Liver (tissue), 9 donors: ENCODE data around the gene HSFX3. TPM values are rescaled to one million over a fixed set of nuclear protein-coding genes. Genes with fewer than 3 reads are reported as not detected.

Experiments
- DNase-seq: peaks from one replicate; pipeline ENCODE4 v3.0.0-alpha.2; 2017; ENCODE audit warnings: low spot score
- H3K27ac ChIP-seq, 2 donors: one replicate each; pipeline ENCODE4 v1.7.0; 2013; ENCODE audit warnings: inconsistent platforms in 2 of 2, low read length in 2 of 2, control low read depth in 1 of 2, low read depth in 1 of 2, mild to moderate bottlenecking in 1 of 2
- H3K27me3 ChIP-seq, 4 donors: one replicate each; pipeline versions ENCODE4 v1.6.1 to v1.7.0; 2013; ENCODE audit warnings: low read length in 3 of 4, inconsistent platforms in 1 of 4, mild to moderate bottlenecking in 1 of 4, moderate library complexity in 1 of 4; ENCODE audit not compliant: control insufficient read depth in 4 of 4, insufficient read depth in 4 of 4
- H3K36me3 ChIP-seq, 4 donors: one replicate each; pipeline versions ENCODE4 v1.6.1 to v1.7.0; 2013; ENCODE audit warnings: low read length in 3 of 4, mild to moderate bottlenecking in 3 of 4, low read depth in 1 of 4, moderate library complexity in 1 of 4; ENCODE audit not compliant: control insufficient read depth in 4 of 4, insufficient read depth in 3 of 4
- H3K4me1 ChIP-seq, 4 donors: one replicate each; pipeline versions ENCODE4 v1.6.1 to v1.7.0; 2013; ENCODE audit warnings: low read length in 3 of 4, mild to moderate bottlenecking in 3 of 4, moderate library complexity in 1 of 4; ENCODE audit not compliant: control insufficient read depth in 4 of 4, insufficient read depth in 4 of 4
- H3K4me3 ChIP-seq, 3 donors: one replicate each; pipeline versions ENCODE4 v1.6.1 to v1.7.0; 2013; ENCODE audit warnings: low read length in 3 of 3, control low read depth in 1 of 3, low read depth in 1 of 3, mild to moderate bottlenecking in 1 of 3
- H3K9ac ChIP-seq, 2 donors: one replicate each; pipeline ENCODE4 v1.7.0; 2013; ENCODE audit warnings: low read length in 2 of 2, mild to moderate bottlenecking in 2 of 2, moderate library complexity in 2 of 2, control low read depth in 1 of 2, low read depth in 1 of 2
- H3K9me3 ChIP-seq, 4 donors: one replicate each; pipeline versions ENCODE4 v1.6.1 to v1.7.0; 2013; ENCODE audit warnings: low read length in 3 of 4; ENCODE audit not compliant: control insufficient read depth in 4 of 4
- EGR1 ChIP-seq, 2 donors: IDR thresholded peaks; 2 replicates each; pipeline ENCODE4 v1.6.1; 2016 to 2018; ENCODE audit warnings: antibody characterized with exemption in 2 of 2, low read depth in 2 of 2
- FOXA1 ChIP-seq: IDR thresholded peaks from 2 replicates; pipeline ENCODE4 v1.6.1; 2016; ENCODE audit warnings: antibody characterized with exemption
- FOXA2 ChIP-seq: IDR thresholded peaks from 2 replicates; pipeline ENCODE4 v1.6.1; 2016; ENCODE audit warnings: antibody characterized with exemption
- GABPA ChIP-seq, 2 donors: IDR thresholded peaks in 1 of 2; conservative IDR thresholded peaks in 1 of 2; 2 replicates each; pipeline ENCODE4 v1.6.1; 2016; ENCODE audit warnings: antibody characterized with exemption in 2 of 2, mild to moderate bottlenecking in 1 of 2, moderate library complexity in 1 of 2
- HNF4A ChIP-seq, 2 donors: conservative IDR thresholded peaks; 2 replicates each; pipeline ENCODE4 v1.6.1; 2016; ENCODE audit warnings: antibody characterized with exemption in 2 of 2, mild to moderate bottlenecking in 2 of 2
- HNF4G ChIP-seq: IDR thresholded peaks from 2 replicates; pipeline ENCODE4 v1.6.1; 2016; ENCODE audit warnings: antibody characterized with exemption
- JUND ChIP-seq, 2 donors: IDR thresholded peaks; 2 replicates each; pipeline ENCODE4 v1.6.1; 2016; ENCODE audit warnings: antibody characterized with exemption in 2 of 2
- NR2F2 ChIP-seq: IDR thresholded peaks from 2 replicates; pipeline ENCODE4 v1.6.1; 2016; ENCODE audit warnings: antibody characterized with exemption
- RAD21 ChIP-seq, 2 donors: IDR thresholded peaks; 2 replicates each; pipeline ENCODE4 v1.6.1; 2016; ENCODE audit warnings: antibody characterized with exemption in 2 of 2, mild to moderate bottlenecking in 2 of 2
- RXRA ChIP-seq, 2 donors: IDR thresholded peaks; 2 replicates each; pipeline ENCODE4 v1.6.1; 2017 to 2018; ENCODE audit warnings: antibody characterized with exemption in 2 of 2, mild to moderate bottlenecking in 1 of 2
- SP1 ChIP-seq: IDR thresholded peaks from 2 replicates; pipeline ENCODE4 v1.6.1; 2018; ENCODE audit warnings: antibody characterized with exemption, mild to moderate bottlenecking
- TAF1 ChIP-seq: conservative IDR thresholded peaks from 2 replicates; pipeline ENCODE4 v1.6.1; 2016; ENCODE audit warnings: antibody characterized with exemption, mild to moderate bottlenecking
- YY1 ChIP-seq: IDR thresholded peaks from 2 replicates; pipeline ENCODE4 v1.6.1; 2016; ENCODE audit warnings: antibody characterized with exemption, mild to moderate bottlenecking
- WGBS: extraction: QIAGEN DNeasy Blood & Tissue Kit; methylation state at CpG from one replicate; pipeline ENCODE4 v1.1.7; 2013; 5-methylcytosine and 5-hydroxymethylcytosine counted together
- polyA plus RNA-seq, 2 donors: library from polyadenylated mRNA; stranded (reverse) in 1 of 2; unstranded in 1 of 2; fragments of 200-250 nt in 1 of 2; fragments of >200 nt in 1 of 2; fragmentation: Nextera tagmentation in 1 of 2; extraction: Ambion mirVana in 1 of 2; gene quantifications; one replicate each; pipeline versions ENCODE4 v1.2.1 to v1.2.3, GENCODE V29; 2013 to 2015
- total RNA-seq, 2 donors: library from RNA; depleted of rRNA; stranded (reverse); fragments of >200 nt; gene quantifications; one replicate each; pipeline ENCODE4 v1.2.3, GENCODE V29; 2014
- TF ChIP-seq, protein P1 (sequence below): IDR thresholded peaks from 2 replicates; pipeline ENCODE4 v1.6.1; 2016; ENCODE audit warnings: antibody characterized with exemption
- TF ChIP-seq, protein P2 (sequence below): IDR thresholded peaks from 2 replicates; pipeline ENCODE4 v1.6.1; 2016; ENCODE audit warnings: antibody characterized with exemption
- TF ChIP-seq, protein P3 (sequence below): IDR thresholded peaks from 2 replicates; pipeline ENCODE4 v1.6.1; 2016; ENCODE audit warnings: antibody characterized with exemption
- TF ChIP-seq, protein P4 (sequence below): IDR thresholded peaks from 2 replicates; pipeline ENCODE4 v1.6.1; 2016; ENCODE audit warnings: antibody characterized with exemption, mild to moderate bottlenecking
- TF ChIP-seq, protein P5 (sequence below): fragments of 150-350 bp; IDR thresholded peaks from 2 replicates; pipeline ENCODE4 v1.5.1; 2017; ENCODE audit warnings: improper control_type of control experiment, low read depth, low read length; ENCODE audit not compliant: missing input control
- donor health status: healthy.
- donor health status: healthy.
- donor health status: healthy.
- donor health status: healthy.
- donor health status: healthy.

The HSFX3 gene
- total and polyA plus RNA-seq, 4 donors: not detected

DNA sequence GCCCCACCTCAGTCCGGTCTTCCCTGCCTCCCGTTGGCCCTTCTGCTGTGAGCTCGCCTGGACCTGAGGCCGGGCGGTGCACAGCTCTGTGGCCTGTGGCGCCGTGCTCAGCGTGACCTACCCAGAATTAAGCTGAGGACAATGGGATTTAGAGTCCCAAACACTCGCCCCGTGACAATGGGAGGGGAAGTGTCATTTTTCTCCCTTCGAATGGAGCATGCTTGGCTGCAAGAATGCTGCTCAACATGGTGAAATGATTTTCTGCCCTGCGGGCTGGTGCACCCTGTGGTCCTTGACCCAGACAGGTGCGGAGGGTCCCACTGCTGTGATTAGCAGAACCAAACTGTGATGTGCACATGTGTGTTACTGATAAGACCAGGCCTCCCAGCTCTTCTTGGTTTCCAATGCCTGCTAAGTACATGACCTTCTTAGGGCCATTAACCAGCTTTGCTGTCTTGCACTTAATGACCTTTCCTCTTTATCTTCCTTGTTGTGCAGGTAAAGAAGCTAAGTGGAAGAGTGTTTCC, 8.1 kb downstream of the HSFX3 start:
- Histone ChIP-seq H3K9me3 (no peaks in the 10 kb centered on the region), H3K4me1 (peaks cover 0 to 4% (median 4%) of the 10 kb centered on the region in 4 donors), H3K27me3 (no peaks in the 10 kb centered on the region), H3K4me3 (peak overlapping the region; percentile 79 to 92 (median 83)), H3K9ac (peak overlapping the region; percentile 62 to 66), H3K27ac (peak overlapping the region; percentile 96 to 97), H3K36me3 (no peaks in the 10 kb centered on the region)
- no peak for DNase-seq
- TF ChIP-seq JUND (IDR thresholded peaks at IDR 0.05) (no peak), NR2F2 (no peak), HNF4A (conservative IDR thresholded peaks at IDR 0.05) (no peak), RAD21 (IDR thresholded peaks at IDR 0.05) (no peak), FOXA1 (no peak), YY1 (no peak), RXRA (IDR thresholded peaks at IDR 0.05) (no peak), GABPA (IDR thresholded peaks at IDR 0.05 in 1 of 2, conservative IDR thresholded peaks at IDR 0.05 in 1 of 2) (no peak), SP1 (no peak)
- TF ChIP-seq, protein P1, sequence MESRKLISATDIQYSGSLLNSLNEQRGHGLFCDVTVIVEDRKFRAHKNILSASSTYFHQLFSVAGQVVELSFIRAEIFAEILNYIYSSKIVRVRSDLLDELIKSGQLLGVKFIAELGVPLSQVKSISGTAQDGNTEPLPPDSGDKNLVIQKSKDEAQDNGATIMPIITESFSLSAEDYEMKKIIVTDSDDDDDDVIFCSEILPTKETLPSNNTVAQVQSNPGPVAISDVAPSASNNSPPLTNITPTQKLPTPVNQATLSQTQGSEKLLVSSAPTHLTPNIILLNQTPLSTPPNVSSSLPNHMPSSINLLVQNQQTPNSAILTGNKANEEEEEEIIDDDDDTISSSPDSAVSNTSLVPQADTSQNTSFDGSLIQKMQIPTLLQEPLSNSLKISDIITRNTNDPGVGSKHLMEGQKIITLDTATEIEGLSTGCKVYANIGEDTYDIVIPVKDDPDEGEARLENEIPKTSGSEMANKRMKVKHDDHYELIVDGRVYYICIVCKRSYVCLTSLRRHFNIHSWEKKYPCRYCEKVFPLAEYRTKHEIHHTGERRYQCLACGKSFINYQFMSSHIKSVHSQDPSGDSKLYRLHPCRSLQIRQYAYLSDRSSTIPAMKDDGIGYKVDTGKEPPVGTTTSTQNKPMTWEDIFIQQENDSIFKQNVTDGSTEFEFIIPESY: no peak
- TF ChIP-seq, protein P2, sequence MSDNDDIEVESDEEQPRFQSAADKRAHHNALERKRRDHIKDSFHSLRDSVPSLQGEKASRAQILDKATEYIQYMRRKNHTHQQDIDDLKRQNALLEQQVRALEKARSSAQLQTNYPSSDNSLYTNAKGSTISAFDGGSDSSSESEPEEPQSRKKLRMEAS: no peak
- TF ChIP-seq, protein P3, sequence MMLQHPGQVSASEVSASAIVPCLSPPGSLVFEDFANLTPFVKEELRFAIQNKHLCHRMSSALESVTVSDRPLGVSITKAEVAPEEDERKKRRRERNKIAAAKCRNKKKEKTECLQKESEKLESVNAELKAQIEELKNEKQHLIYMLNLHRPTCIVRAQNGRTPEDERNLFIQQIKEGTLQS: no peak
- 9% methylated on average over 13 of the region's 13 CpGs for WGBS

DNA sequence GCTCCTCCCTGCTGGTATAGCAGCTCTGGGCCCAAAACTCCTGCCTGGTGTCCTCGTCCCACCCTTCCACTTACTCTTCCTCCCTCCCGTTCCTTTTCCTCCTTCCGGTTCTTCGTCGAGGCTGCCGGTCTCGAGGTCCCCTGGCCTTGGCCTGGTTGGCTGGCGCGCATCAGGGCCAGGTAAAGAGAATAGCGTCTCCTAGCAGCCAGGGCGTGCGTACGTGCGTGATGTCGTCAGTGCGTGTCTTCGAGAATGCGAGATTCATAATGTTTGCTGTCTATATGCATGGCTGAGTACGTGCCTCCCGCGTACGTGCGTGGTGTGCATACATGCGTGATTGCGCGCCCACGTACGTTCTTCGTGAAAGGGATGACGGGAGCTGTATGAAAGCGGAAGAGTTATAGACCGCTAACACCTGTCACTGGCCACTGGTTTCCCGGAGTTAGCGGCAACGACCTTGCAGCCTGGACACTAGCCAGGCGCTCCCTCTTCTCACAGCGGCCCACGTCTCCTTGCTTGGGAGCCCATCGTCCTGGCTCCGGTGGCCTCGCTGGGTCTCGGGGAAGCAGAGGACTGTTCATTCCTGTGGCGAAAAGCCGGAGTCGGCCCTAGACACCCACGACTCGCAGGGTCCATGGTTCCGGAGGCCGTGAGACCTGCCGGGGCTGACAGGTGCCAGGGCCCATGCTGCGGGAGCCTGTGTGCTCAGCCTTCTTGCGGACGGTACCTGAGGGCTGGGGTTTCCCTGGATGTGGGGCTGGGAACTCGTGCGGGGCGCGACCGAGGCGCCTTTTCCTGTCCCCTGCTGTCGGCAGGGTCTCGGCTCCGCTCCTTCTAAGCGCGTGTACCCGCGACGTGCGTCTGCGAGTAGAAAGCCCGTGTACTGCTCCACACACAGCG, 8.9 kb downstream of the HSFX3 start, which contains the start of gene EOLA1:
Gene EOLA1 (plus strand): TSS at position 392 of the 900 bp plus-strand sequence. CDS start 4,619 bp downstream, outside the sequence.
- Histone ChIP-seq H3K9me3 (no peaks in the 10 kb centered on the region), H3K27me3 (no peaks in the 10 kb centered on the region), H3K4me1 (peaks cover 0 to 4% (median 4%) of the 10 kb centered on the region in 4 donors), H3K27ac (peak within 1 kb of the TSS; percentile 96 to 97), H3K36me3 (no peaks in the 10 kb centered on the region), H3K9ac (peak within 1 kb of the TSS; percentile 65 to 66), H3K4me3 (peak within 1 kb of the TSS; percentile 79 to 92 (median 83))
- peak; percentile 76 for DNase-seq
- under 1% methylated on average over 71 of the region's 71 CpGs for WGBS
- TF ChIP-seq, protein P4, sequence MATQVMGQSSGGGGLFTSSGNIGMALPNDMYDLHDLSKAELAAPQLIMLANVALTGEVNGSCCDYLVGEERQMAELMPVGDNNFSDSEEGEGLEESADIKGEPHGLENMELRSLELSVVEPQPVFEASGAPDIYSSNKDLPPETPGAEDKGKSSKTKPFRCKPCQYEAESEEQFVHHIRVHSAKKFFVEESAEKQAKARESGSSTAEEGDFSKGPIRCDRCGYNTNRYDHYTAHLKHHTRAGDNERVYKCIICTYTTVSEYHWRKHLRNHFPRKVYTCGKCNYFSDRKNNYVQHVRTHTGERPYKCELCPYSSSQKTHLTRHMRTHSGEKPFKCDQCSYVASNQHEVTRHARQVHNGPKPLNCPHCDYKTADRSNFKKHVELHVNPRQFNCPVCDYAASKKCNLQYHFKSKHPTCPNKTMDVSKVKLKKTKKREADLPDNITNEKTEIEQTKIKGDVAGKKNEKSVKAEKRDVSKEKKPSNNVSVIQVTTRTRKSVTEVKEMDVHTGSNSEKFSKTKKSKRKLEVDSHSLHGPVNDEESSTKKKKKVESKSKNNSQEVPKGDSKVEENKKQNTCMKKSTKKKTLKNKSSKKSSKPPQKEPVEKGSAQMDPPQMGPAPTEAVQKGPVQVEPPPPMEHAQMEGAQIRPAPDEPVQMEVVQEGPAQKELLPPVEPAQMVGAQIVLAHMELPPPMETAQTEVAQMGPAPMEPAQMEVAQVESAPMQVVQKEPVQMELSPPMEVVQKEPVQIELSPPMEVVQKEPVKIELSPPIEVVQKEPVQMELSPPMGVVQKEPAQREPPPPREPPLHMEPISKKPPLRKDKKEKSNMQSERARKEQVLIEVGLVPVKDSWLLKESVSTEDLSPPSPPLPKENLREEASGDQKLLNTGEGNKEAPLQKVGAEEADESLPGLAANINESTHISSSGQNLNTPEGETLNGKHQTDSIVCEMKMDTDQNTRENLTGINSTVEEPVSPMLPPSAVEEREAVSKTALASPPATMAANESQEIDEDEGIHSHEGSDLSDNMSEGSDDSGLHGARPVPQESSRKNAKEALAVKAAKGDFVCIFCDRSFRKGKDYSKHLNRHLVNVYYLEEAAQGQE: peak; percentile 67
- TF ChIP-seq, protein P3: no peak
- TF ChIP-seq FOXA2 (no peak), GABPA (IDR thresholded peaks at IDR 0.05 in 1 of 2, conservative IDR thresholded peaks at IDR 0.05 in 1 of 2) (peak in 1 of 2 donors; percentile 65), TAF1 (no peak), HNF4G (no peak), HNF4A (conservative IDR thresholded peaks at IDR 0.05) (peak in 1 of 2 donors; percentile 11), NR2F2 (no peak), RXRA (IDR thresholded peaks at IDR 0.05) (peak; percentile 46 to 51), JUND (IDR thresholded peaks at IDR 0.05) (no peak), YY1 (peak; percentile 75), FOXA1 (no peak), SP1 (peak; percentile 59), RAD21 (IDR thresholded peaks at IDR 0.05) (peak in 1 of 2 donors; percentile 9), EGR1 (IDR thresholded peaks at IDR 0.05; ENCODE audit: low read depth in 2 of 2) (peak; percentile 37 to 65)
- TF ChIP-seq, protein P5, sequence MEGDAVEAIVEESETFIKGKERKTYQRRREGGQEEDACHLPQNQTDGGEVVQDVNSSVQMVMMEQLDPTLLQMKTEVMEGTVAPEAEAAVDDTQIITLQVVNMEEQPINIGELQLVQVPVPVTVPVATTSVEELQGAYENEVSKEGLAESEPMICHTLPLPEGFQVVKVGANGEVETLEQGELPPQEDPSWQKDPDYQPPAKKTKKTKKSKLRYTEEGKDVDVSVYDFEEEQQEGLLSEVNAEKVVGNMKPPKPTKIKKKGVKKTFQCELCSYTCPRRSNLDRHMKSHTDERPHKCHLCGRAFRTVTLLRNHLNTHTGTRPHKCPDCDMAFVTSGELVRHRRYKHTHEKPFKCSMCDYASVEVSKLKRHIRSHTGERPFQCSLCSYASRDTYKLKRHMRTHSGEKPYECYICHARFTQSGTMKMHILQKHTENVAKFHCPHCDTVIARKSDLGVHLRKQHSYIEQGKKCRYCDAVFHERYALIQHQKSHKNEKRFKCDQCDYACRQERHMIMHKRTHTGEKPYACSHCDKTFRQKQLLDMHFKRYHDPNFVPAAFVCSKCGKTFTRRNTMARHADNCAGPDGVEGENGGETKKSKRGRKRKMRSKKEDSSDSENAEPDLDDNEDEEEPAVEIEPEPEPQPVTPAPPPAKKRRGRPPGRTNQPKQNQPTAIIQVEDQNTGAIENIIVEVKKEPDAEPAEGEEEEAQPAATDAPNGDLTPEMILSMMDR: no peak
- TF ChIP-seq, protein P2: peak; percentile 74
- TF ChIP-seq, protein P1: peak; percentile 54
